Spleen (tissue), 11 donors: ENCODE data around the gene TAF11L13. TPM values are rescaled to one million over a fixed set of nuclear protein-coding genes. Genes with fewer than 3 reads are reported as not detected.
"Not testable (repeated sequence)": the region's sequence is repeated elsewhere in the genome, so short reads cannot be mapped to it uniquely, and the experiment has no call there.

Source experiments
- DNase-seq: peaks from one replicate; pipeline ENCODE4 v3.0.0-alpha.2; 2020
- H3K27ac ChIP-seq, 8 donors: fragments of 200-600 bp; sonication (generic) in 7 of 8; 1 replicate in 4 of 8; 2 replicates in 4 of 8; pipeline versions ENCODE4 v1.5.0 to v1.8.0; 2016 to 2021; ENCODE audit warnings: inconsistent platforms in 4 of 8, mild to moderate bottlenecking in 4 of 8, moderate library complexity in 1 of 8
- H3K27me3 ChIP-seq, 7 donors: fragments of 200-600 bp; sonication (generic) in 6 of 7; replicated peaks in 1 of 7; 1 replicate in 4 of 7; 2 replicates in 3 of 7; pipeline versions ENCODE4 v1.5.0 to v1.8.0; 2016 to 2021; ENCODE audit warnings: inconsistent platforms in 3 of 7, mild to moderate bottlenecking in 1 of 7
- H3K36me3 ChIP-seq, 6 donors: fragments of 200-600 bp; sonication (generic) in 5 of 6; 1 replicate in 4 of 6; 2 replicates in 2 of 6; pipeline versions ENCODE4 v1.5.0 to v1.8.0; 2016 to 2021; ENCODE audit warnings: inconsistent platforms in 2 of 6
- H3K4me1 ChIP-seq, 6 donors: fragments of 200-600 bp; sonication (generic) in 5 of 6; 1 replicate in 3 of 6; 2 replicates in 3 of 6; pipeline versions ENCODE4 v1.5.0 to v1.8.0; 2016 to 2021; ENCODE audit warnings: inconsistent platforms in 3 of 6
- H3K4me3 ChIP-seq, 8 donors: fragments of 200-600 bp; sonication (generic) in 7 of 8; 1 replicate in 4 of 8; 2 replicates in 4 of 8; pipeline versions ENCODE4 v1.5.0 to v1.8.0; 2016 to 2021; ENCODE audit warnings: inconsistent platforms in 4 of 8, mild to moderate bottlenecking in 4 of 8, moderate library complexity in 2 of 8
- H3K9me3 ChIP-seq, 8 donors: fragments of 200-600 bp; sonication (generic) in 7 of 8; 1 replicate in 4 of 8; 2 replicates in 4 of 8; pipeline versions ENCODE4 v1.5.0 to v1.8.0; 2016 to 2021; ENCODE audit warnings: inconsistent platforms in 4 of 8
- POLR2A ChIP-seq, 3 donors: fragments of 450-650 bp; IDR thresholded peaks; one replicate each; pipeline ENCODE4 v1.5.1; 2017; ENCODE audit warnings: antibody characterized with exemption in 3 of 3, mild to moderate bottlenecking in 1 of 3
- POLR2AphosphoS5 ChIP-seq, 3 donors: sonication (generic); formaldehyde crosslinking; IDR thresholded peaks; one replicate each; pipeline ENCODE4 v1.5.1; 2017; ENCODE audit warnings: antibody characterized with exemption in 3 of 3
- WGBS, 5 donors: extraction: QIAGEN DNeasy Blood & Tissue Kit in 3 of 5; methylation state at CpG; one replicate each; pipeline versions ENCODE4 v1.1.5 to v1.1.7; 2013 to 2018; 5-methylcytosine and 5-hydroxymethylcytosine counted together
- intact Hi-C: fragments of 100-400 bp; cut with DNase I; formaldehyde crosslinking; loops from one replicate; pipeline ENCODE4 v1.15.0; 2023; ENCODE audit warnings: low total_unique reads
- polyA plus RNA-seq, 3 donors: library from polyadenylated mRNA; stranded (reverse); fragments of 200-250 nt; gene quantifications; one replicate each; pipeline ENCODE4 v1.2.1, GENCODE V29; 2013
- total RNA-seq, 7 donors: library from RNA; depleted of rRNA in 3 of 7; stranded (reverse); fragments of >200 nt in 3 of 7; fragmentation: NEBNext Ultra II Directional in 4 of 7; extraction: Animal tissue kit (Norgen Biotek cat#: 25700) in 4 of 7; gene quantifications; one replicate each; pipeline versions ENCODE4 v1.1.0 to v1.2.1, GENCODE V29; 2016 to 2021
- TF ChIP-seq, protein P1 (sequence below), 11 experiments: fragments of 200-600 bp in 7 of 11; fragments of 450-650 bp in 4 of 11; sonication (generic) in 4 of 11; IDR thresholded peaks in 8 of 11; conservative IDR thresholded peaks in 3 of 11; 1 replicate in 7 of 11; 2 replicates in 4 of 11; pipeline versions ENCODE4 v1.4.0 to v1.8.0; 2016 to 2021; ENCODE audit warnings: antibody characterized with exemption in 11 of 11, inconsistent platforms in 4 of 11, mild to moderate bottlenecking in 1 of 11
- donor health status: healthy with polysubstance abuse.
- donor health status: DM: no; HTN: no; CAD: no; lungs with moderate emphysema.
- donor health status: DM: no; HTN: no; CAD: no.
- donor health status: Bipolar disorder and iron deficiency.
- donor health status: healthy.
- donor health status: DM: no; HTN: no; CAD: no.
- donor health status: DM: yes; HTN: yes; CAD: no.

TAF11L13 gene
- total and polyA plus RNA-seq, 10 donors = not detected

GRCh38 chr5:17634160-17634559 is 2.3 kb downstream of the TAF11L13 start, which contains the start of gene TAF11L14:
Gene TAF11L14, plus strand, starts transcription at chr5:17634460.
- intact Hi-C loops = no loop called here
- H3K27ac ChIP-seq = no peak within 1 kb of the TSS
- H3K27me3 ChIP-seq = no peaks in the 10 kb centered on the region
- H3K4me3 ChIP-seq = no peak within 1 kb of the TSS
- H3K4me1 ChIP-seq = no peaks in the 10 kb centered on the region
- no peaks in the 10 kb centered on the region for H3K9me3 ChIP-seq
- TF ChIP-seq, protein P1, sequence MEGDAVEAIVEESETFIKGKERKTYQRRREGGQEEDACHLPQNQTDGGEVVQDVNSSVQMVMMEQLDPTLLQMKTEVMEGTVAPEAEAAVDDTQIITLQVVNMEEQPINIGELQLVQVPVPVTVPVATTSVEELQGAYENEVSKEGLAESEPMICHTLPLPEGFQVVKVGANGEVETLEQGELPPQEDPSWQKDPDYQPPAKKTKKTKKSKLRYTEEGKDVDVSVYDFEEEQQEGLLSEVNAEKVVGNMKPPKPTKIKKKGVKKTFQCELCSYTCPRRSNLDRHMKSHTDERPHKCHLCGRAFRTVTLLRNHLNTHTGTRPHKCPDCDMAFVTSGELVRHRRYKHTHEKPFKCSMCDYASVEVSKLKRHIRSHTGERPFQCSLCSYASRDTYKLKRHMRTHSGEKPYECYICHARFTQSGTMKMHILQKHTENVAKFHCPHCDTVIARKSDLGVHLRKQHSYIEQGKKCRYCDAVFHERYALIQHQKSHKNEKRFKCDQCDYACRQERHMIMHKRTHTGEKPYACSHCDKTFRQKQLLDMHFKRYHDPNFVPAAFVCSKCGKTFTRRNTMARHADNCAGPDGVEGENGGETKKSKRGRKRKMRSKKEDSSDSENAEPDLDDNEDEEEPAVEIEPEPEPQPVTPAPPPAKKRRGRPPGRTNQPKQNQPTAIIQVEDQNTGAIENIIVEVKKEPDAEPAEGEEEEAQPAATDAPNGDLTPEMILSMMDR (IDR thresholded peaks at IDR 0.05 in 8 of 11, conservative IDR thresholded peaks at IDR 0.05 in 3 of 11) = no peak
- TF ChIP-seq POLR2A (IDR thresholded peaks at IDR 0.05) (no peak), POLR2AphosphoS5 (IDR thresholded peaks at IDR 0.05) (no peak)
- no peak for DNase-seq
- WGBS, 5 donors = 83 to 94% (median 92%) methylated on average over 4 to 5 of the region's 5 CpGs
- H3K36me3 ChIP-seq = no peaks in the 10 kb centered on the region

- H3K9me3 ChIP-seq, H3K4me1 ChIP-seq, DNase-seq, H3K36me3 ChIP-seq, H3K4me3 ChIP-seq, H3K27ac ChIP-seq, intact Hi-C loops, H3K27me3 ChIP-seq: not testable (repeated sequence)
- 89 to 94% (median 93%) methylated on average over 5 to 10 of the region's 10 CpGs for WGBS, 5 donors
Measured at GRCh38 chr5:17649232-17649631, 17.3 kb downstream of the TAF11L13 start.

DNA sequence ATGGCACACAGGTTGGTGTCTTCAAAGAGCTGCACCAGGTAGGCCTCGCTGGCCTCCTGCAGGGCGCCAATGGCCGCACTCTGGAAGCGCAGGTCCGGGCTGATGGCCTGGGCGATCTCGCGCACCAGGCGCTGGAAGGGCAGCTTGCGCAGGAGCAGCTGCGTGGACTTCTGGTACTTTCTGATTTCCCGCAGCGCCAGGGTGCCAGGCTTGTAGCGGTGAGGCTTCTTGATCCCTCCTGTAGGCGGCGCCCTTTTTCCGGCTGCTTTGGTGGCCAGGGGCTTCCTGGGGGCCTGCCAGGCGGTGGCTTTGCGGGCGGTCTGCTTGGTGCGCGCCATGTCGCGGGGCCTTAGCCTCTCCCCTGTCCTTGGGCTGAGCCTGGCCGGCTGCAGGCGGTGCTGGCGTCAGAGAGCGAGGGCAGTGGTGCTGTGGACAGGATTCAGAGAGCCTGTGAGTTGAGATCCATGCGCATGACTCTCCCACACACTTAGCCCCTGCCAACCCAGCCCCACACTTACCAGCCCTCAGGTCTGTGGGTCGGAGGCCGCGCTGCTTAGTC is 23.4 kb downstream of the TAF11L13 start:
- DNase-seq, H3K4me1 ChIP-seq, intact Hi-C loops, H3K4me3 ChIP-seq, H3K36me3 ChIP-seq, H3K27me3 ChIP-seq, H3K27ac ChIP-seq: not testable (repeated sequence)
- H3K9me3 ChIP-seq = peaks cover 0 to 22% (median under 1%) of the 10 kb centered on the region in 8 donors
- WGBS, 5 donors = 95 to 98% (median 96%) methylated on average over 21 to 32 of the region's 32 CpGs; no CpG with 5 or more reads in 1 of the 5 donors

- TF ChIP-seq POLR2A (IDR thresholded peaks at IDR 0.05) = no peak
- no peak for TF ChIP-seq POLR2AphosphoS5 (IDR thresholded peaks at IDR 0.05)
- TF ChIP-seq, protein P1 (IDR thresholded peaks at IDR 0.05 in 8 of 11, conservative IDR thresholded peaks at IDR 0.05 in 3 of 11) = no peak
- WGBS, 5 donors = 61 to 77% (median 73%) methylated on average over 6 of the region's 6 CpGs
- DNase-seq = no peak
- Histone ChIP-seq H3K9me3 (peaks cover 0 to 27% (median 5%) of the 10 kb centered on the region in 8 donors), H3K27me3 (no peaks in the 10 kb centered on the region), H3K36me3 (no peaks in the 10 kb centered on the region), H3K4me1 (no peaks in the 10 kb centered on the region), H3K4me3 (no peak overlapping the region), H3K27ac (no peak overlapping the region)
- intact Hi-C loops = no loop called here
Measured at GRCh38 chr5:17655921-17656320, 24.0 kb downstream of the TAF11L13 start.

GRCh38 chr5:17663182-17663581 is 31.3 kb downstream of the TAF11L13 start:
- intact Hi-C loops = no loop called here
- Histone ChIP-seq H3K27me3 (no peaks in the 10 kb centered on the region), H3K36me3 (no peaks in the 10 kb centered on the region), H3K27ac (no peak overlapping the region), H3K4me3 (no peak overlapping the region), H3K4me1 (no peaks in the 10 kb centered on the region), H3K9me3 (peaks cover 0 to 20% (median 10%) of the 10 kb centered on the region in 8 donors)
- TF ChIP-seq POLR2A (IDR thresholded peaks at IDR 0.05) = no peak
- TF ChIP-seq POLR2AphosphoS5 (IDR thresholded peaks at IDR 0.05) = no peak
- TF ChIP-seq, protein P1 (IDR thresholded peaks at IDR 0.05 in 8 of 11, conservative IDR thresholded peaks at IDR 0.05 in 3 of 11) = no peak
- WGBS, 5 donors = 86 to 89% (median 88%) methylated on average over 5 to 8 of the region's 8 CpGs
- DNase-seq = no peak
